Uterus (tissue), 4 donors: ENCODE measurements around the gene PHF14. TPM values are rescaled to one million over a fixed set of nuclear protein-coding genes. Genes with fewer than 3 reads are reported as not detected.

Experiments used
- DNase-seq, 2 donors: peaks; one replicate each; pipeline ENCODE4 v3.0.0-alpha.2; 2019 to 2020
- H3K27ac ChIP-seq, 2 donors: fragments of 200-600 bp; sonication (generic); 1 replicate in 1 of 2; 2 replicates in 1 of 2; pipeline ENCODE4 v1.5.1; 2016 to 2018
- H3K27me3 ChIP-seq, 2 donors: fragments of 200-600 bp; sonication (generic); one replicate each; pipeline ENCODE4 v1.5.1; 2018 to 2019; ENCODE audit warnings: control low read depth in 1 of 2
- H3K36me3 ChIP-seq, 2 donors: fragments of 200-600 bp; sonication (generic); one replicate each; pipeline ENCODE4 v1.5.1; 2019; ENCODE audit warnings: control low read depth in 1 of 2
- H3K4me1 ChIP-seq, 2 donors: fragments of 200-600 bp; sonication (generic); one replicate each; pipeline ENCODE4 v1.5.1; 2018 to 2019; ENCODE audit warnings: control low read depth in 1 of 2
- H3K4me3 ChIP-seq, 2 donors: fragments of 200-600 bp; sonication (generic); 1 replicate in 1 of 2; 2 replicates in 1 of 2; pipeline ENCODE4 v1.5.1; 2018 to 2019; ENCODE audit warnings: mild to moderate bottlenecking in 1 of 2
- H3K9me3 ChIP-seq, 2 donors: fragments of 200-600 bp; sonication (generic); one replicate each; pipeline ENCODE4 v1.5.1; 2019; ENCODE audit warnings: control low read depth in 1 of 2
- POLR2A ChIP-seq, 2 donors: fragments of 450-650 bp; IDR thresholded peaks; one replicate each; pipeline ENCODE4 v1.6.1; 2016; ENCODE audit warnings: antibody characterized with exemption in 2 of 2, mild to moderate bottlenecking in 1 of 2, moderate library complexity in 1 of 2
- intact Hi-C: fragments of 100-400 bp; cut with DNase I; formaldehyde crosslinking; loops from one replicate; pipeline ENCODE4 v1.15.1; 2023; ENCODE audit warnings: low total_unique reads
- total RNA-seq, 4 donors: library from RNA; depleted of rRNA in 3 of 4; stranded (reverse); fragments of >200 nt in 3 of 4; gene quantifications; one replicate each; pipeline versions ENCODE4 v1.1.0 to v1.2.4, GENCODE V29; 2014 to 2023
- TF ChIP-seq, protein P1 (sequence below), 4 experiments: fragments of 200-600 bp in 2 of 4; fragments of 450-650 bp in 2 of 4; sonication (generic) in 2 of 4; IDR thresholded peaks; one replicate each; pipeline ENCODE4 v1.5.1; 2016 to 2019; ENCODE audit warnings: antibody characterized with exemption in 4 of 4, mild to moderate bottlenecking in 2 of 4, moderate library complexity in 1 of 4
- donor health status: DM: yes; HTN: yes; CAD: no.

Gene PHF14
- total RNA-seq, 4 donors from 2014 or later, result 34.1 to 161 (median 52.5) TPM

DNA sequence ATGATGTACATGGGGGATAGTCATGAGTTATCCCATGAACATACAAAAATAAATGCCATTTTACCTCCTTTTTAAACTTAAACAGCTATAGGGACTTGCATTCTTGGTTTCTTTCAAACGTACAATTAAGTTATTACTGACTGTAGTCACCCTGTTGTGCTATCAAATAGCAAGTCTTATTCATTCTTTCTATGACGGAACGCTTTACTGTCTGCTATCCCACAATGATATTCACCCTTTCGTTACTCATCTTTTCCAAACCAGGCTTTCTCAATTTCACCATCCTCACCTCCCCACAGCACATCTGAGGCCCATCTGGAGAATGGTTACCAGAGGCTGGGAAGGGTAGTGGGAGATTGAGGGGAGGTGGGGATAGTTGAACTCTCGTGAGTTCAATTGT lies 218.8 kb downstream of the PHF14 start:
- no peak for TF ChIP-seq POLR2A (IDR thresholded peaks at IDR 0.05)
- TF ChIP-seq, protein P1, sequence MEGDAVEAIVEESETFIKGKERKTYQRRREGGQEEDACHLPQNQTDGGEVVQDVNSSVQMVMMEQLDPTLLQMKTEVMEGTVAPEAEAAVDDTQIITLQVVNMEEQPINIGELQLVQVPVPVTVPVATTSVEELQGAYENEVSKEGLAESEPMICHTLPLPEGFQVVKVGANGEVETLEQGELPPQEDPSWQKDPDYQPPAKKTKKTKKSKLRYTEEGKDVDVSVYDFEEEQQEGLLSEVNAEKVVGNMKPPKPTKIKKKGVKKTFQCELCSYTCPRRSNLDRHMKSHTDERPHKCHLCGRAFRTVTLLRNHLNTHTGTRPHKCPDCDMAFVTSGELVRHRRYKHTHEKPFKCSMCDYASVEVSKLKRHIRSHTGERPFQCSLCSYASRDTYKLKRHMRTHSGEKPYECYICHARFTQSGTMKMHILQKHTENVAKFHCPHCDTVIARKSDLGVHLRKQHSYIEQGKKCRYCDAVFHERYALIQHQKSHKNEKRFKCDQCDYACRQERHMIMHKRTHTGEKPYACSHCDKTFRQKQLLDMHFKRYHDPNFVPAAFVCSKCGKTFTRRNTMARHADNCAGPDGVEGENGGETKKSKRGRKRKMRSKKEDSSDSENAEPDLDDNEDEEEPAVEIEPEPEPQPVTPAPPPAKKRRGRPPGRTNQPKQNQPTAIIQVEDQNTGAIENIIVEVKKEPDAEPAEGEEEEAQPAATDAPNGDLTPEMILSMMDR (IDR thresholded peaks at IDR 0.05), result no peak
- intact Hi-C loops, result no loop called here
- no peaks in the 10 kb centered on the region for H3K4me1 ChIP-seq
- H3K27me3 ChIP-seq, result no peaks in the 10 kb centered on the region
- H3K36me3 ChIP-seq, result no peaks in the 10 kb centered on the region
- no peaks in the 10 kb centered on the region for H3K9me3 ChIP-seq
- H3K4me3 ChIP-seq, result peak overlapping the region in 1 of 2 donors; percentile 22
- peak overlapping the region in 1 of 2 donors; percentile 26 for H3K27ac ChIP-seq
- no peak for DNase-seq

DNA sequence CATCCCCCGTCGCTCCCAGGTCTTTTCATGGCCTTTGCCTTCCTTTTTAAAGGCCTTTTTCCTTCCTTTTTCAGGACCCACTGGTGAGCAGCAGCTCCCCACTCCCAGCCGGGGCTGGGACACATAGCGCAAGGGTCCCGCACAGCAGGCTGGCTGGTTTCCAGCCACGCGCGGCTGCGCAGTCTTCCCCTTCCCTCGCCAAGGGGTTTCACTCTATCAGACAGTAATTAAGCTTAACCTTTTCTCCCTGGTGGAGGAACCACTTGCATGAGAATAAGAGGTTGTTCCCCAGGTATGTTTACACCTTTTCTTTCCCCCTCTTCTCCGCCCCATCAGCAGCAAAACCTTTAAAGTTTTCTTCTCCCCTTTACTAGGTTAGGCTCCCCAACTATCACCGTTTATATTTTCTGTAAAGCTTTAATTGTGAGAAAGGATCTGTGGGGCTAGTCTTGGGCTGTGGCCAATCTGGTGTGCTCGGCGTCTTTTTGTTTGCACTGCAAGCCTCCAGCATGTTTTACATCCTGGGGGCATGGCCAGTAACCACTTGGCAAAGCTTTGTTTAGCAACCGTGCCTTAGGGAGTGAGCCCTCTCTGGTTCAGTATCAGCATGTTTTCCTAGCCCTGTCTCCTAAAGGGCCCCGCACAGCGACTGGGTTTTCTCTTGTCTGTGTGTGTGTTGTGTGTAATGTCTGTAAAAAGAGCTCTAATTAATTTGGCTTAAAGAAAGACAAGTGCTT lies 219.6 kb downstream of the PHF14 start:
- Histone ChIP-seq H3K9me3 (no peaks in the 10 kb centered on the region), H3K4me1 (no peaks in the 10 kb centered on the region), H3K36me3 (no peaks in the 10 kb centered on the region), H3K27me3 (no peaks in the 10 kb centered on the region), H3K27ac (no peak overlapping the region), H3K4me3 (peak overlapping the region in 1 of 2 donors; percentile 22)
- intact Hi-C loops, result no loop called here
- TF ChIP-seq, protein P1 (IDR thresholded peaks at IDR 0.05), result no peak
- TF ChIP-seq POLR2A (IDR thresholded peaks at IDR 0.05), result no peak
- DNase-seq, result no peak

DNA sequence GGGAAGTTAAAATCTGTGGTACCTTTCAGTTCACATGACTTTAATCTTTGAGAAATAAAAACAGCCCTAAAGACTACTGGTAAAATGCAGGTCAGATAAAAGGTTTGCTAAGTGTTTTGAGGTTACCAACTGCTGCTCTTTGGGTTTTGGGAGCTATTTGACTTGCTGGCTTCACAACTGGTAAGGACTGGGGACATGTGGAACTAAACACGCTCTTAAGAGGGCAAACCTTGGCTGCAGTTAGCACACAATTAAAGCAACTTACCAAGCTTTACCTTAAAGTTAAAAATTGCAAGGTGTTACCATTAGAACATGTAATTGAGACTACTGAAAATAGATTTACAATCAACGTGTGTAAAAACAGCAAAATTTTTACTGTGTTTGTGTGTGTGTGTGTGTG lies 220.2 kb downstream of the PHF14 start:
- H3K27ac ChIP-seq, result no peak overlapping the region

DNA sequence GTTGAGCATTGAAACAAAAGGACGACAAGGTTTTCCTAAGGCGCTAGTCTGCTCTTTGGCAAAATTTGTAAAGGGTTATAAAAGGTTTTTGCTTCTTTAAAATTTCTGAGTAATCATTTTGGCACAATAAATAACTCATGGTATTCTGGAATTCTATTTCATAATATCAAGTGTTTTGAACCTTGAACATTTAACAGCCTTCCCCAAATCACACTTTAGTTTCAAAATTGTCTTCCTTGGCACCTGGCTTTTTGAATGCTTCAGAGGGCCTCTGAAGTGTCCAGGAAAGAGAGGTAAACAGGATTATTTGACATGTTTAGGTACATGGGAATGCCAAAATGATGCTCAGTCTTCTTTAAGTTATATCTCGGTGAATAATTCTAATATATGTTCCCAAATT lies 220.8 kb downstream of the PHF14 start:
- TF ChIP-seq, protein P1 (IDR thresholded peaks at IDR 0.05), result no peak
- TF ChIP-seq POLR2A (IDR thresholded peaks at IDR 0.05), result no peak
- H3K9me3 ChIP-seq, result no peaks in the 10 kb centered on the region
- H3K36me3 ChIP-seq, result no peaks in the 10 kb centered on the region
- H3K4me3 ChIP-seq, result no peak overlapping the region
- intact Hi-C loops, result no loop called here
- DNase-seq, result no peak
- no peaks in the 10 kb centered on the region for H3K4me1 ChIP-seq
- H3K27ac ChIP-seq, result no peak overlapping the region
- no peaks in the 10 kb centered on the region for H3K27me3 ChIP-seq

More for the DNA sequence above, 220.2 kb downstream of the PHF14 start:
- TF ChIP-seq, protein P1 (IDR thresholded peaks at IDR 0.05), result no peak
- TF ChIP-seq POLR2A (IDR thresholded peaks at IDR 0.05), result no peak
- Histone ChIP-seq H3K36me3 (no peaks in the 10 kb centered on the region), H3K9me3 (no peaks in the 10 kb centered on the region), H3K4me1 (no peaks in the 10 kb centered on the region), H3K4me3 (peak overlapping the region in 1 of 2 donors; percentile 22), H3K27me3 (no peaks in the 10 kb centered on the region)
- intact Hi-C loops, result no loop called here
- DNase-seq, result no peak

DNA sequence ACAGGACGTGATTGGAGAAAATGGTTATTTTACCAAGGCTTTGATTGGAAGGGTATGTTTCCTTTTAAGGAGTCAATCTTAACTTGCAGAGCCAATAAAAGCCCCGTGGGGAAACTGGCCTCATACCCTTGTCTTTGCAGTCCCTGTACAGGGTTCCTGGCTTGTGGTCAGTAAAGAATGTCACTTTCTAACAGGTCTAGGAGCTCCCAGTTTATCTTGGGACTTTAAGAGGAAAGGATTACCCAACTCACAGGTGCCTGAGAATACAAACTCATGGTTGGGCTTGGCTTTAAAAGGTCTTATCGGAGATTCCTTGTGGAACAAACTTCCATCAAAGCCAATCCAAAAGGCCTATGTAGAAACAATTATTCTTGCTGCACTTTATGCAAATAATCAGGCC lies 221.8 kb downstream of the PHF14 start:
- intact Hi-C loops, result no loop called here
- Histone ChIP-seq H3K4me1 (no peaks in the 10 kb centered on the region), H3K9me3 (no peaks in the 10 kb centered on the region), H3K36me3 (no peaks in the 10 kb centered on the region), H3K27me3 (no peaks in the 10 kb centered on the region), H3K27ac (no peak overlapping the region), H3K4me3 (no peak overlapping the region)
- TF ChIP-seq, protein P1 (IDR thresholded peaks at IDR 0.05), result no peak
- TF ChIP-seq POLR2A (IDR thresholded peaks at IDR 0.05), result no peak
- DNase-seq, result no peak
